ENCODE measurements around the gene NLN. TPM values are rescaled to one million over a fixed set of nuclear protein-coding genes. Genes with fewer than 3 reads are reported as not detected.
A peak's percentile ranks its signal among the peaks of the same experiment; 100 is the strongest.
"Not testable (repeated sequence)": the region's sequence is repeated elsewhere in the genome, so short reads cannot be mapped to it uniquely, and the experiment has no call there.

Gene NLN
- total RNA-seq, 1 donor from 2014 or later: 23.7 TPM

DNA sequence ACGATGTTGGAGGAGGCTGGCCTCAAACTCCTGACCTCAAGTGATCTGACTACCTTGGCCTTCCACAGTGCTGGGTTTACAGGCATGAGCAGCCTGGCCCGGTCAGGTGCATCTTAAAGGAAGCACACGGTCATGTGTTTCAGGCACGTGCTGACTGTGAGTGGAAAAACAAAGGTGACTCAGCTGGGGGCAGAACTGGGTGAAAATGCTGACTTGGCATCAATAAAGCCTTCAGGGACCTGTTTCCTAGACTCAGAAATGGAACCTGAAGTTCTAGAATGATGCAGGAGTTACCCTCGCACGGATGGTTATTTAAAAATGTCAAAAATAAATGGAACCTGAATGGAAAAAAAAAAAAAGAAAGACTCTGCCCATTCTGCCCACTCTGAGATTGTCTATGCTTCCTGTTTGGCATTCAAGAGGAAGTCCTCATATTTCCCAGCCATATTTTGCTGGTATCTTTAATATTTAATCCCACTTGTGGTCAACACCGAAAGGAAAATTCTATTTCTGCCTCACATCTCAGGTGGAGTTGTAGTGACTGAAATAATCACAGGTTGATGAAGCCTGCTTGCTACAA is 12.3 kb downstream of the NLN start:
- not testable (repeated sequence) for DNase-seq

DNA sequence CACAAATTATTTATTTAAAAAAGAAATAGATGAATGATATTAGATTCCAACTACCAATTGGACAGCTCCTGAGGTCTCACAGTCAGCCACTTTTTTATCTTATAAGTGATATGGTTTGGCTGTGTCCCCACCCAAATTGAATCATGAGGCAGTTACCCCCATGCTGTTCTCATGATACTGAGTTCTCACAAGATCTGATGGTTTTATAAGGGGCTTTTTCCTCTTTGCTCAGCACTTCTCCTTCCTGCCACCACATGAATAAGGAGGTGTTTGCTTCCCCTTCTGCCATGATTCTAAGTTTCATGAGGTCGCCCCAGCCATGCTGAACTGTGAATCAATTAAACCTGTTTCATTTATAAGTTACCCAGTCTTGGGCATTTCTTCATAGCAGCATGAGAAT is 12.9 kb downstream of the NLN start:
- DNase-seq: no peak

DNA sequence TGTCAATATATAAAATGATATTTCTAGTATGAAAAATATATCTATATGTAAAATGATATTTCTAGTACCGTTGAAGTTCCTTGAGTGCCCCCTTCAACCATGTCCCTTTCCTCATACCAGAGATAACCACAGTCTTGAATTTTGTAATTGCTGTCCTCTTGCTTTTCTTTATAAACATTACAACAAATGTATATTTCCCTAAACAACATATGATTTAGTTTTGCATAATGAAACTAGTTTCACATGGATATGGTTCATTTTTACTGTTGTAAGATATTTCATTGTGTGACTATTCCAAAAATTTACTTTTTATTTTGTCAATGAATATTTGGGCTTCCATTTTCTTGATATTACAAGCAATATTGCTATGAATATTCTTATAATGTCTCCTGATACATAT is 14.0 kb downstream of the NLN start:
- no peak for DNase-seq

DNA sequence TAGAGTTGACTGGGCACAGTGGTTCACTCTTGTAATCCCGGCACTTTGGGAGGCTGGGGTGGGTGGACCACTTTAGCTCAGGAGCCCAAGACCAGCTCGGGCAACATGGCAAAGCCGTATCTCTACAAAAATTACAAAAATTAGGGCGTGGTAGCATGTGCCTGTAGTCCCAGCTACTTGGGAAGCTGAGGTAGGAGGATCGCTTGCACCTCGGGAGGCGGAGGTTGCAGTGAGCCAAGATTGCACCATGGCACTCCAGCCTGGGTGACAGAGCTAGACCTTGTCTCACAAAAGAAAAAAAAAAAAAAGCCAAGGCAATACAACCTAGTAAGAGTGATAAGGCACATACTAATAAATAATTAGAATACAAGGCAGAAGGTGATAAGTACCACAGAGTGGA is 15.8 kb downstream of the NLN start:
- no peak for DNase-seq

DNA sequence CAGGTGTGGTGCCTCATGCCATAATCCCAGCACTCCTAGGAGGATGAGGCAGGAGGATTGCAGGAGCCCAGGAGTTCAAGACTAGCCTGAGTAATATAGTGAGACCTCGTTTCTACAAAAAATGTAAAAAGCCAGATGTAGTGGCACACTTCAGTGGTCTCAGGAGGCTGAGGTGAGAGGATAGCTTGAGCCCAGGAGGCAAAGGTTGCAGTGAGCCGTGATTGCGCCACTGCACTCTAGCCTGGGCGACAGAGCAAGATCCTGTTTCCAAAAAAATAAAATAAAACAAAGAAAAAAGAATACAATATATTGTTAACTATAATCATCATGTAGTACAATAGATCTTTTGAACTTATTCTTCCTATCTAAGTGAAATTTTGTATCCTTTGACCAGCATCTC is 16.3 kb downstream of the NLN start:
- DNase-seq: no peak

DNA sequence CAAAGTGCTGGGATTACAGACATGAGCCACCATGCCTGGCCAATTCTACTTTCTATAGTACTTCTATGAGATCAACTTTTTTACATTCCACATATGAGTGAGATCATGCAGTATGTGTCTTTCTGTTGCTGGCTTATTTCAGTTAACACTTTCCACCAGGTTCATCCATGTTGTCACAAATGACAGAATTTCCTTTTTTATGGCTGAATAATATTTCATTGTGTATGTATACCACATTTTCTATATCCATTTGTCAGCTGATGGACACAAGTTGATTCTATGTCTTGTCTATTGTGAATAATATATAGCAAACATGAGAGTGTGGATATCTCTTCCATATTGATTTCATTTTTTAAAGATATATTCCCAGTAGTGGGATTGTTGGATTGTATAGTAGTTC is 17.2 kb downstream of the NLN start:
- no peak for DNase-seq

DNA sequence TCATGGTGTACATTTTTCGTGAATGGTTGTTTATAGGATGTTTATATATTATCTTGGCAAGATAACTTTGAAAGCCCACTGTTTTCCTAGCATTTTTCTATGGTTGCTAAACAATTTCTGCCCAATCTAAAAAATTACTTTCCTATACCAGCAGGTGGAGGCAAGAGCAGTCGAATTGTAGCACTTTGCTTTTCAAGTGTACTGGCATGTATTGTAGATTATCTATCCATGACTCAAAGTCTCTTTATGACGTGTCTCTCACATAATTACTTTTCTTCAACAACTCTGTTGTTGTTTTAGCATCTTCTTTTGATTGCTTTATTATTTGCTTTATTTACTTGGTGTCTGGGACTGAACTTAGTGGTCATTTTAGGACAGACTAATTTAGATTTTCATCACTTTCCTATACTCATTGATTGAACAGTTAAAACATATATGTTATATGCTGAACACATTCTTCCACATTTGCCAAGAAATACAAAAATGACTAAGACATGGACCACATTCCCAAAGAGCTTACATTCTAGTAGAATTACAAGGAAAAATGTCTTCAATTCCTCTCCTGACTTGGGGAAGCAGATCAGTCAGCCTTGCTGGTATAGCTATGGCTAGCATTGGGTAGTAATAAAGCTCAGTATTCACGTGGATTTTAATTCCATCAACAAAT is 20.7 kb downstream of the NLN start:
- DNase-seq: peak; percentile 49

DNA sequence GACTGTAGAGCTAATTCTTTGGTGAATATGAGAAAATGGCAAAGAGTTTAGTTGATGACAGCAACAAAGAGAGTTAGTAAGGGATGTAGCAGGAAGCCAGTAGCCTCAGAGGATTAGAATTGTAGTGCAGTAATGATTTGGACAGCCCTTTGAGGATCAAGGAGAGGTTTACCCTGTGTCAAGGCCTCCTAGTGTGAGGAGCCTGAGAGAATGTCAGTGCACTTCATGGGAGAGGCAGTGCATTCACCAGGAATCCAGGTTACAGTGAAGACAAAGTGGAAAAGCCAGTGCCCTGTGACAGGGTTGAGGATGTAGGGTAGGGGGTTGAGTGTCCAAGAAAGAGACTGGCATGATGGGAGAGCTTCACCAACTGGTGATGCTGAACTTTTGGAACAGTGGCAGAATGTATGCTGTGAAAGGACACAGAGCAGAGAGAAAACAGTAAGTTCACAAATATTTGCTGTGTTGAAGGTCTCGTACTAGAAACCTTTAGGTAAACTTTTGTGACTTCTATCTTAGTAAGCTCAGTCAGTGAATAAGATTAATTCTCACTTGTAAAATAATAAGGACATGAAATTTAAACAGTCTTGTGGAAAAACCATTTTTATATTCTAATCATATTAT is 27.3 kb downstream of the NLN start:
- no peak for DNase-seq

DNA sequence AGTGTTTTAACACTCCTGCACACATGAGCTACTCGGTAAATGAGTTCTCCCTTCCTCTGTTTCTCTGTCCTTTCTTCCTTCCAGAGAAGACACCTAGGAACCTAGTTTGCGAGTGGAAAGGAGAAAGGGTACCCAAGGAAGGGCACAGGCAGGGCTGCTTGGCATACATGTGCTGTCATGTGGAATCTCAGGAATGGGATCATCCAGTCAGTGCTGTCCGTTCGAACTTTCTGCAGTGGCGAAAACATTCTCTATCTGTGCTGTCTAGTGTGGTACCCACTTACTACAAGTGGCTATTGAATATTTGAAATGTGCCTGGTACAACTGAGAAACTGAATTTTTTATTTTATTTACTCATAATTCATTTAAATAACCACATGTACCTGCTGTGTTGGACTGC is 28.0 kb downstream of the NLN start:
- no peak for DNase-seq

DNA sequence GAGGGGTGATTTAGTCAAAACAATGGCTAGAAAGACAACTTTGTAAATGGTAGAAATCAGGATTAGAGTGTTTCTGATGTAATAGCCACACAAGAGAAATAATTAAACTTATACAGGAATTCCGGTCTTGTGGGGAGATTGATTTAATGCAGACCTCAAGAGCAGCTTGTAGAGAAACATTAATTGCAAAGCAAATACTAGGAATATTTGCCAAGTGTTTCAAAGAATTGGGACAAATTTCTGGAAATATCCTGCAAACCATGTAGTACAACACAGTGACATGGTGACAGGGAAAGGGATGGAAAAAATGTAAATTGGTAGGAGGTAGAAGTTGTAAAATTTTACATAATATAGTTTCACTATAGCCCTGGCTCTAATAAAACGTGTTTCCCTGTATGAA is 28.9 kb downstream of the NLN start:
- DNase-seq: no peak

DNA sequence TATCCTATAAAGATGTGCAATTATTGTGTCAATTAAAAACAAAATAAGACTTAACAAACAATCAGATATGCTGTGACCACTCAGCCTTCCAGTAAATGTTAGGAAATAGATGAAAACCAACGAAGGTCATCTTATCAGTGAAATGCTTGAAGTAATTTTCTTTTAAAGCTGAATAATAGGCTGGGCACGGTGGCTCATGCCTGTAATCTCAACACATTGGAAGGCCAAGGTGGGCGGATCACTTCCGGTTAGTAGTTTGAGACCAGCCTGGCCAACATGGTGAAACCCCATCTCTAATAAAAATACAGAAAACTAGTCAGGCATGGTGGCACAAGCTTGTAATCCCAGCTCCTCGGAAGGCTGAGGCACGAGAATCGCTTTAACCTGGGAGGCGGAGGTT is 31.2 kb downstream of the NLN start:
- no peak for DNase-seq

DNA sequence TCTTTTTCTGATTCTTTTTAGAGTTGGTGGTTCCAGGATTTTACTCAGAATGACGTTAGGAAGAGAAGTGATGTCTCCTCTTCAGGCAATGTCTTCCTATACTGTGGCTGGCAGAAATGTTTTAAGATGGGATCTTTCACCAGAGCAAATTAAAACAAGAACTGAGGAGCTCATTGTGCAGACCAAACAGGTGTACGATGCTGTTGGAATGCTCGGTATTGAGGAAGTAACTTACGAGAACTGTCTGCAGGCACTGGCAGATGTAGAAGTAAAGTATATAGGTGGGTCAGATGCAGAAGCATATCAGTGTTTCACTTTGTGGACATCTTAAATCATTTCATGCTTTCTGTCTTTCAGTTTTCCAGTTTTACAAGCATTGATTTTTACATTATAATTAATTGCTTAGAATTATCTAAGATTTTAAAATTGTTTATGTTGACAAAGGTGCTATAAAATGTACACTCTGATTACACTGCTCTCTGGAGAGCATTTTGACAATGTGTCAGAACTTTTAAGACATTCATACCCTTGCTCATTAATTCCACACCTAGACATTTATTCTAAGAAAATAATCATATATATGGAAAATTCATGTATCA is 36.6 kb downstream of the NLN start:
- DNase-seq: no peak

DNA sequence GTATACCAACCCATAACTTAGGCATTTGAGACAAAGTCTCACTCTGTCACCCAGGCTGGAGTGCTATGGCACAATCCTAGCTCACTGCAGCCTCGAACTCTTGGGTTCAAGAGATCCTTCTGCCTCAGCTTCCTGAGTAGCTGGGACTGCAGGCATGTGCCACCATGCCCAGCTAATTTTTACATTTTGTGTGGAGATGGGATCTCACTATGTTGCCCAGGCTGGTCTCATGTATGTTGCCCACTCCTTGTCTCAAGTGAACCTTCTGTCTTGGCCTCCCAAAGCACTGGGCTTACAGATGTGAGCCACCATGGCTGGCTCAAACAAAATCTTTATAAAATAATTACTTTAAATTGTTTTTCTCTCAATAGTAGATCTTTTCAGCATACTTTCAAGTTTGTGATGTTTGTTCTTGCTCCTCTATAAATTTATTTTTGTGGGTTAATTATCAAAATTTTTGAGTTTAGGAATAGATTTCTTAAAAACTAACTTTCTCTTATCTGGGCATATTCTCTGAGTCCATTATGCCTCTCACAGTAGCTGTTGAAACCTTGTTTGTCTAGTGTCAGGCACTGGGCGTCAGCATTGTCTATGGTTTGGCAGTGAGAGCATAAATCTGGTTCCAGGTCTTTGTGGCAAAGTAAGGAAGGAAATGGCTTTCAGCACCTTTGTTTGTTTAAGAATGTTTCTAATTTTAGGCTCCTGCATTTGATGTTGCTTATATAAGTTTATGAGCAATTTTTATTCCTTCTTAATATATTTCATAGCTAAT is 38.7 kb downstream of the NLN start:
- DNase-seq: no peak

DNA sequence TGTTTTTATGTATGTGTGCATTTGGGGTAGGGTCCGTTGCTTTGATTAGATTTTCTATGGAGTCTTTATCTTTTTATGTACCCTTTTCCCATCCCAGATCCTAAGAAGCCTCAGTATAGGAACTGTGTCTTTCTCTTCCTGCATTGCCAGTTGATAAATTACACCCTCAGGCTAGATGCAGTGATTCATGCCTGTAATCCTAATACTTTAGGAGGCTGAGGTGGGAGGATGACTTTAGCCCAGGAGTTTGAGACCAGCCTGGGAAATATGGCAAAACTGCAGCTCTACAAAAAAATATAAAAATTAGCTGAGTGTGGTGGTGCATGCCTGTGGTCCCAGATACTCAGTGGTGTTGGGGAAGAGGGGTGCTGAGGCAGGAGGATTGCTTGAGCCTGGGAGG is 40.2 kb downstream of the NLN start:
- DNase-seq: no peak

DNA sequence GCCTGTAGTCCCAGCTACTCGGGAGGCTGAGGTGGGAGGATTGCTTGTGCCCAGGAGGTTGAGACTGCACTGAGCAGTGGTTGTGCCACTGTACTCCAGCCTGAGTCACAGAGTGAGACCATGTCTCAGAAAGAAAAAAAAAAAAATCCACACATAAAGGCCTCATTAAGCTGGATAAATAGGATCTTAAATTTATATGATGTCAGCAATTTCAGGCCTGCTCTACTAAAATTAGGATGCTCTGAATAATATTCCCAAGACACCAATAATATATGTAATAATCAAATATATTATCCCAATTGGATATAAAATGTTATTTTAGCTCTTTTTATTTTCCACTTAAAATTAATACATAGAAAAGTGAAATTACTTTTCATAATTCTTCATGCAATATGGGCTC is 43.6 kb downstream of the NLN start:
- DNase-seq: no peak

DNA sequence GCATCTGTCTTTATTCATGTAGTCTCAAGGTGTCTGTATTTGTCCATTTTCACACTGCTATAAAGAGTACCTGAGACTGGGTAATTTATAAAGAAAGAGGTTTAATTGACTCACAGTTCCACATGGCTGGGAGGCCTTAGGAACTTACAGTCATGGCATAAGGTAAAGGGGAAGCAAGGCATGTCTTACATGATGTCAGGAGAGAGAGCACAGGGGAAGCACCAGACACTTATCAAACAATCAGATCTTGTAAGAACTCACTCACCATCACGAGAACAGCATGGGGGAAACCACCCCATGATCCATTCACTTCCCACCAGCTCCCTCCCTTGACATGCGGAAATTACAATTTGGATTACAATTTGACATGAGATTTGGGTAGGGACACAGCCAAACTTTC is 44.2 kb downstream of the NLN start:
- no peak for DNase-seq

DNA sequence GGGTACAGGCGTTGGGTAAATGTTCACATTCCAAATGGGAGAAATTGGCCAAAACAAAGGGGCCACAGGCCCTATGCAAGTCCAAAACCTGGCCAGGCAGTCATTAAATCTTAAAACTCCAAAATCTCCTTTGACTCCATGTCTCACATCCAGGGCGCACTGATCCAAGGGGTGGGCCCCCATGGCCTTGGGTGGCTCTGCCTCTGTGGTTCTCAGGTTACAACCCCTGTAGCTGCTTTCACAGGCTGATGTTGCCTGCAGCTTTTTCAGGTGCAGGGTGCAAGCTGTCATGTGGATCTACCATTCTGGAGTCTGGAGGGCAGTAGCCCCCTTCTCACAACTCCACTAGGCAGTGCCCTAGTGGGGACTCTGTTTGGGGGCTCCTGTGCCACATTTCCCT is 44.8 kb downstream of the NLN start:
- no peak for DNase-seq

DNA sequence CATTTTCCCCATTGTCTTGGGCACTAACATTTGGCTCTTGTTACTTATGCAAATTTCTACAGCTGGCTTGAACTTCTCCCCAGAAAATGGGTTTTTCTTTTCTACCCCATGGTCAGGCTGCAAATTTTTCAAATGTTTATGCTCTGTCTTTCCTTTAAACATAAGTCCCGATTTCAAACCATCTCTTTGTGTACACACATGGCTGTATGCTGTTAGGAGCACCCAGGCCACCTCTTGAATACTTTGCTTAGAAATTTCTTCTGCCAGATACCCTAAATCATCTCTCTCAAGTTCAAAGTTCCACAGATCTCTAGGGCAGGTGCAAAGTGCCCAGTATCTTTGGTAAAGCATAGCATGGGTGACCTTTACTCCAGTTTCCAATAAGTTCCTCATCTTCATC is 45.6 kb downstream of the NLN start:
- DNase-seq: no peak

DNA sequence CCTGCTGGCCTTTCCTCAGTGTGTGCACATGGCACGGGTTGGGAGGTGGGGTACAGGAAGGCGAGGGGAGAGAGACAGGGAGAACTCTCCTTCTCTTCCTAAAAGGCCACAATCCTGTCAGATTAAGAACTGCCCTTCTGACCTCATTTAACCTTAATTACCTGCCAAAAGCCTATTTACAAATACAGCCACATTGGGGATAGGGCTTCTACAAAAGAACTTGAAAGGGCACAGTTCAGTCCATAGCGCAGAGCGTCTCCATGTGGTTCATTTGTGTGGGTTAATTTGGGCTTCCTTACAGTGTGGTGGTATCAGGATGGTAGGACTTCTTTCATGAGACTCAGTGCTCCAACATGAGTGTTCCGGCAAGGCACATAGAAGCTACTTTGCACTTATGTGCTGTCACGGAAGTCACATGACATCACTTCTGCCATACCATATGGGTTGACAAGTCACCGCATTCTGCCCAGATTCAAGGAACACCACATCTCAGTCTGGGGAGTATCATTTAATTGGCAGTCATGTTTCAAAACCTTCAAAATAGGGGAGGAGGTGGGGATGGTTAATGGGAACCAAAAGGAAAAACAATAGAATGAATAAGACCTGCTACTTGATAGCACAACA is 46.8 kb downstream of the NLN start:
- DNase-seq: no peak

DNA sequence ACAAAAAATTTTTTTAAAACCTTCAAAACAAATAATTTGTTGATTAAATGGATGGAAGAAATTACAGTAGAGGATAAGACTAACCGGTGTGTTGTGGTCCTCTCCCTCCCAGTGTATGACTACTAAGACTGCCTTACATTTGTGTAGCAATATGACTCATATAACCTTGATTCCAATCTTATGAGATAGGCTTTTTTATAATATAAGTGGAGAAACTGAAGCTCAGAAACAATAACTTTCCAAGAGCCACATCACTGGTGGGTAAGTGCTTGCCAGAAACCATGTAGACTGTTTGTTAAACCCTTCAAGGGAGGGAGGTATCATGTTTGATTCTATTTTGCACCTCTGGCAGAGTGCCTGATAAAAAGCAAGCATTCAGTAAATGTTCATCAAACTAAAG is 47.5 kb downstream of the NLN start:
- DNase-seq: no peak

DNA sequence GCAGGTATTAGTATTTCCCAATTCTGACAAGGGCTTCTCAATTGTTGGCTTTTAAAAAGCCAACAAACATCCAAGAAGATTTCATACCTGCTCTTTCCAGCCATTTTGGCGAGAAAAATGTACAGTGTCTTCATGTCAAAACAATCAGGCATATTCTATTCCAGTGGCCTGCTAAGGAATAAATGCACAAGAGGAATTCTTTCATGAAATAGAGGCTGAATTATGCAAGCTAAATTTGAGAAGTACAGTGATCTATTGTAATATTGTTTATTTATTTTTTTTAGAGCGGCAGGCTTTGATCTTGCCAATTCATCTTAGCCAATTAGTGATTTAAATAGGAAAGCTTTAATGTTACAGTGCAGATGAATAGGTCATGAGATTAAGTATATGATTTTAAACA is 49.3 kb downstream of the NLN start:
- peak; percentile 2 for DNase-seq

DNA sequence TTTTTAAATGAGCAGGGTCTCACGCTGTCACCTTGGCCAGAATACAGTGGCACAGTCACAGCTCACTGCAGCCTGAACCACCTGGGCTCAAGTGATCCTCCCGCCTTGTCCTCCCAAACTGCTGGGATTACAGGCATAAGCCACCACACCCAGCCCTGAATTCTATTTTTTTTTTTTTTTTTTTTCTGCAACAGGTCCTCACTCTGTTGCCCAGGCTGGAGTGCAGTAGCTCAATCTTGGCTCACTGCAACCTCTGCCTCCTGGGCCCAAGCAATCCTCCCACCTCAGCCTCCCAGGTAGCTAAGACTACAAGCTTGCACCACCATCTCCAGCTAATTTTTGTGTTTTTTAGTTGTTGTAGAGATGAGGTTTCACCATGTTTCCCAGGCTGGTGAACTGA is 51.0 kb downstream of the NLN start:
- not testable (repeated sequence) for DNase-seq

DNA sequence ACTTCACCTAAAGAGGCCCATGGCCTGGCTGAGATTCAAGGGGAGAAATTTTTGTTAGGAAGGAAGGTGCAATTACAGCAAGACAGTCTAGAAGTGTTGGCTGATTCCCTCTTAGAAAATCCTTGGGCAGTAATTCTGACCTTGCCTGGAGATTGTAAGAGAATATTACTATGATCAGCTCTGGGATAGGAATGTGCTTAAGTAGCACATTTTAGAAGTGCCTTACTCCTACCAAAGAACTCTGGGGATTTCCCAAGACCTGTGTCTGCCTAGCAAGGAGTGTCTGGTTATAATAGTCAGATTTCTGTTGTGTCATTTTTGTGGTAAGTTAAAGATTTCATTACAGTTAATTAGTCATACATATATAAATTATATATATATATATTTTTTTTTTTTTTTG is 52.3 kb downstream of the NLN start:
- DNase-seq: peak; percentile 13

Measured in tongue (tissue), 2 donors.